SK-N-SH (cell line): ENCODE data around the gene SKOR2.

ENCODE experiments used
- CTCF ChIP-seq: fragments of 200-600 bp; sonication (generic); IDR thresholded peaks from 2 replicates; pipeline ENCODE4 v1.6.1; 2017; ENCODE audit warnings: antibody characterized with exemption, mild to moderate bottlenecking, moderate library complexity
- EP300 ChIP-seq, 2 experiments: IDR thresholded peaks; 2 replicates each; pipeline versions ENCODE4 v1.4.0 to v1.6.1; 2012; ENCODE audit warnings: borderline replicate concordance in 1 of 2, low read depth in 1 of 2, low read length in 1 of 2
- POLR2AphosphoS5 ChIP-seq: IDR thresholded peaks from 2 replicates; pipeline ENCODE4 v1.6.1; 2012; ENCODE audit warnings: low read depth, low read length
- RCOR1 ChIP-seq: fragments of 150-350 bp; IDR thresholded peaks from 2 replicates; pipeline ENCODE4 v1.6.1; 2017; ENCODE audit warnings: antibody characterized with exemption, low read length
- REST ChIP-seq: IDR thresholded peaks from 2 replicates; pipeline ENCODE4 v1.6.1; 2012; ENCODE audit warnings: mild to moderate bottlenecking, low read depth, low read length, moderate library complexity
- RFX5 ChIP-seq: IDR thresholded peaks from 2 replicates; pipeline ENCODE4 v1.6.1; 2012; ENCODE audit warnings: mild to moderate bottlenecking, improper control_type of control experiment, low read length
- SMC3 ChIP-seq: IDR thresholded peaks from 2 replicates; pipeline ENCODE4 v1.6.1; 2012; ENCODE audit warnings: low read depth, low read length, improper control_type of control experiment
- TAF1 ChIP-seq: IDR thresholded peaks from 2 replicates; pipeline ENCODE4 v1.6.1; 2012; ENCODE audit warnings: low read depth, mild to moderate bottlenecking, low read length, moderate library complexity, borderline replicate concordance
- TCF12 ChIP-seq: IDR thresholded peaks from 2 replicates; pipeline ENCODE4 v1.4.0; 2012
- YY1 ChIP-seq: IDR thresholded peaks from 2 replicates; pipeline ENCODE4 v1.4.0; 2012; ENCODE audit warnings: low read depth, mild to moderate bottlenecking
- ZBTB33 ChIP-seq: IDR thresholded peaks from 2 replicates; pipeline ENCODE4 v1.4.0; 2012; ENCODE audit warnings: low read depth, borderline replicate concordance

GRCh38 chr18:47287911-47288585 lies 36.6 kb upstream of the SKOR2 start:
- TF ChIP-seq CTCF, result no peak
- no peak for TF ChIP-seq SMC3
- no peak for TF ChIP-seq ZBTB33
- TF ChIP-seq TAF1, result no peak
- TF ChIP-seq POLR2AphosphoS5, result no peak
- TF ChIP-seq EP300 (IDR thresholded peaks at IDR 0.05; ENCODE audit: borderline replicate concordance in 1 of 2, low read depth in 1 of 2, low read length in 1 of 2), result no peak
- TF ChIP-seq RCOR1, result no peak
- no peak for TF ChIP-seq REST
- TF ChIP-seq RFX5, result no peak
- no peak for TF ChIP-seq YY1
- no peak for TF ChIP-seq TCF12
